Ascending aorta (tissue), 2 donors: Measurements from ENCODE around the gene LAMC1. TPM values are rescaled to one million over a fixed set of nuclear protein-coding genes. Genes with fewer than 3 reads are reported as not detected.

ENCODE experiments used
- DNase-seq, 2 donors: peaks; one replicate each; pipeline ENCODE4 v3.0.0-alpha.2; 2019; ENCODE audit warnings: low spot score in 2 of 2
- H3K27ac ChIP-seq, 2 donors: fragments of 200-600 bp; sonication (generic); one replicate each; pipeline ENCODE4 v1.5.1; 2016 to 2017; ENCODE audit warnings: mild to moderate bottlenecking in 1 of 2
- H3K27me3 ChIP-seq: fragments of 200-600 bp; sonication (generic); one replicate; pipeline ENCODE4 v1.5.1; 2017
- H3K36me3 ChIP-seq, 2 donors: fragments of 200-600 bp; sonication (generic); one replicate each; pipeline ENCODE4 v1.5.1; 2016
- H3K4me1 ChIP-seq, 2 donors: fragments of 200-600 bp; sonication (generic); one replicate each; pipeline ENCODE4 v1.5.1; 2016 to 2017; ENCODE audit warnings: mild to moderate bottlenecking in 1 of 2
- H3K4me3 ChIP-seq, 2 donors: fragments of 200-600 bp; sonication (generic); one replicate each; pipeline ENCODE4 v1.5.1; 2016 to 2017; ENCODE audit warnings: mild to moderate bottlenecking in 1 of 2
- H3K9me3 ChIP-seq, 2 donors: fragments of 200-600 bp; sonication (generic); one replicate each; pipeline ENCODE4 v1.5.1; 2016
- CTCF ChIP-seq, 3 experiments: fragments of 200-600 bp in 2 of 3; fragments of 450-650 bp in 1 of 3; sonication (generic) in 2 of 3; IDR thresholded peaks; one replicate each; pipeline ENCODE4 v1.5.1; 2016 to 2019; ENCODE audit warnings: antibody characterized with exemption in 3 of 3, mild to moderate bottlenecking in 1 of 3, moderate library complexity in 1 of 3
- intact Hi-C: fragments of 100-400 bp; cut with DNase I; formaldehyde crosslinking; loops from one replicate; pipeline ENCODE4 v1.15.1; 2023
- total RNA-seq: library from RNA; depleted of rRNA; stranded (reverse); fragments of >200 nt; gene quantifications from one replicate; pipeline ENCODE4 v1.1.0, GENCODE V29; 2016

Gene LAMC1
- total RNA-seq, 1 donor from 2014 or later = 166 TPM

- DNase-seq = no peak
- peak overlapping the region; percentile 87 to 100 for H3K4me3 ChIP-seq
- H3K9me3 ChIP-seq = no peaks in the 10 kb centered on the region
- H3K27me3 ChIP-seq = no peaks in the 10 kb centered on the region
- intact Hi-C loops = loop anchor here (10.0 kb wide), 1 partner anchor 610 kb away; the partner anchor contains the start of gene ARPC5
- H3K36me3 ChIP-seq = no peaks in the 10 kb centered on the region
- peaks cover 0 to 21% of the 10 kb centered on the region in 2 donors for H3K4me1 ChIP-seq
- TF ChIP-seq CTCF (IDR thresholded peaks at IDR 0.05) = no peak
- H3K27ac ChIP-seq = peak overlapping the region; percentile 100
These were observed 1.8 kb downstream of the LAMC1 start for GRCh38 chr1:183025010-183025337.

DNA sequence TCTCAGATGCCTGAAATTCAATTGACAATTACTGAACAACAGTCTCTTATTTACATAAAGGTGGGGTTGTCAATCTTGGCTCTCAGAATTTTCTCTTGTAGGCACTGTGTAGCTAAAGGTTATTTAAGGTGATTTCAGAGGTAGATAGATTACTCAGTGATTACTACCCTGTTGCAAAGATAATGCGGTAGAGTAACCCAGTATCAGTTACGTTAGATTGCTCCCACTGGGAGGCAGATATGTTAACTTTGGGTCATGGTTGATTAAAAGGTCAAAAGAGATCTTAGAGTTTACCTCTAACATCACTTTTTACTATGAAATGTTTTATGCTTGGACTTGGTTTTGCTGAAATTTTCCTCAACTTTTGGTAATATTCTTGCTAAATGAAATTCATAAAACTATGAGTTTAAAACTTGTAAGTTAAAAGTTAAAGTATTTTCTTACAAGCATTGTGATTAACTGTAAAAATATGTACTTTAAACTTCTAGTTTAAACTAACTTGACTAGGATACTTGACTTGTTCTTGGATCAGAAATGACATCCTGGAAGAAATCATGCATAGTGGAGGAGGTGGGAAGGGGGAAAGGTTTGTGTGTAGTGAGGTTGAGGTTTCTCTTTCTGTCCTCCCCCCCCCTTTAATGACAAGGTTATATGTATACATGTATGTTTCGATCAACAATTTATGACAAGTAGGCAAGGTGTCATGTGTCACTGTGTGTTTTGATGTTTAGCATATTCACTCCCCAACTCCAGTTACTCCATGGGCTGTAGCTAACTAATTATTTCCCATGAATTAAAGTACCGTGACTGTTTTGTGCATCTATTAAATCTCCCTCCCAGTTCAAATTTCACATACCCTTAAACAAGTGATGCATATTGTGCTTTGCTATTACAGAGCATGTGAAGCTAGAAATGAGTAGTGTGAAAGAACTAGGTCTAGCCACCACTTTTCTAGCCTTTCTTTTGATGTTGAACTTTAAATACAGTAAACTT lies 2.9 kb downstream of the LAMC1 start:
- no peak for DNase-seq
- TF ChIP-seq CTCF (IDR thresholded peaks at IDR 0.05) = no peak
- no peaks in the 10 kb centered on the region for H3K27me3 ChIP-seq
- H3K4me3 ChIP-seq = peak overlapping the region; percentile 87 to 100
- peaks cover 0 to 29% of the 10 kb centered on the region in 2 donors for H3K4me1 ChIP-seq
- H3K9me3 ChIP-seq = no peaks in the 10 kb centered on the region
- H3K27ac ChIP-seq = peak overlapping the region; percentile 26 to 38
- intact Hi-C loops = loop anchor here (10.0 kb wide), 1 partner anchor 609 kb away; the partner anchor contains the start of gene ARPC5
- no peaks in the 10 kb centered on the region for H3K36me3 ChIP-seq

DNA sequence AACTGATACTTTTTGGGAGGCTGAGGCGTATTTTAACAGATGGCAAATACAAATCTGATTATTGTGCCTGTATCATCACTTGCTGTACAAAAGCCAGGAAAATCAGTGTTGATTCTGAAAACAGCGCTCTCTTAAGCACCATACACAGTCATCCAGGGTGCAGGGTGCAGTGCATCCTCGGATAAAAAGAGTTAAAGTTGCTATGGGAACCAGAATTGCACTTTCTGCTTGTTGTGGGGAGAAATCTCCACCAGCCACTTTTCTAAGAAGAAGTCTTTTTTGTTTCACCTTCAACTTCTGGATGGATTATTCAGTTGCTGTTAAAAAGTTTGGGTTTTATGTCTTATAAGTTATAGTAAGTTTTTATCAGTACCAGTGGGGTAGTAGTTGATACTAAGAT lies 3.8 kb downstream of the LAMC1 start:
- no peak for TF ChIP-seq CTCF (IDR thresholded peaks at IDR 0.05)
- Histone ChIP-seq H3K4me1 (peaks cover 0 to 30% of the 10 kb centered on the region in 2 donors), H3K27ac (peak overlapping the region in 1 of 2 donors; percentile 39), H3K9me3 (no peaks in the 10 kb centered on the region), H3K27me3 (no peaks in the 10 kb centered on the region), H3K4me3 (peak overlapping the region in 1 of 2 donors; percentile 87), H3K36me3 (no peaks in the 10 kb centered on the region)
- intact Hi-C loops = loop anchor here (10.0 kb wide), 1 partner anchor 608 kb away; the partner anchor contains the start of gene ARPC5
- DNase-seq = no peak

- no peaks in the 10 kb centered on the region for H3K36me3 ChIP-seq
- intact Hi-C loops = loop anchor here (10.0 kb wide), 1 partner anchor 607 kb away; the partner anchor contains the start of gene ARPC5
- peak overlapping the region; percentile 4 to 87 for H3K4me3 ChIP-seq
- H3K27me3 ChIP-seq = no peaks in the 10 kb centered on the region
- H3K9me3 ChIP-seq = no peaks in the 10 kb centered on the region
- no peak for TF ChIP-seq CTCF (IDR thresholded peaks at IDR 0.05)
- no peak for DNase-seq
- peak overlapping the region; percentile 16 to 39 for H3K27ac ChIP-seq
- peaks cover 0 to 30% of the 10 kb centered on the region in 2 donors for H3K4me1 ChIP-seq
These were observed 4.6 kb downstream of the LAMC1 start for GRCh38 chr1:183027791-183028190.

DNA sequence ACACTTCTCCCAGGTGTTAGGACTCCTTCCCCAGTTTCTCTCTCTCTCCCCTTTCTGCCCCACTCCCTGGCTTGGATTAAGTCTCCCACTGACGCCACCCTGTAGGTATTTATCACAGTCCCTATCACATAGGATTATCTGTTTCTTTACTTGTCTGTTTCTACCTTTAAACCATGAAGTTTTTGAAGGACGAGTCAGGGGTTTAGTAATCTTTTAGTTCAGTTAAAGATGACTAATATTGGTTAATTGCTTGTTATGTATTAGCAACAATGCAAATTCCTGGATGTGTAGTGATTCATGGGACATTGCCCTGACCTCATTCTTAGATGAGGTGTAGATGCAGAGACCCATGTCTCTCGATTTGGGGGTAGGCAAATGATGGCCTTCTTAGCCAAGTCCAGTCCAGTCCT lies 6.4 kb downstream of the LAMC1 start:
- intact Hi-C loops = loop anchor here (10.0 kb wide), 1 partner anchor 605 kb away; the partner anchor contains the start of gene ARPC5
- TF ChIP-seq CTCF (IDR thresholded peaks at IDR 0.05) = no peak
- Histone ChIP-seq H3K36me3 (no peaks in the 10 kb centered on the region), H3K9me3 (no peaks in the 10 kb centered on the region), H3K4me3 (no peak overlapping the region), H3K27ac (no peak overlapping the region), H3K4me1 (peaks cover 0 to 30% of the 10 kb centered on the region in 2 donors), H3K27me3 (no peaks in the 10 kb centered on the region)
- DNase-seq = no peak
